ENCODE results near the gene PDE10A. TPM values are rescaled to one million over a fixed set of nuclear protein-coding genes. Genes with fewer than 3 reads are reported as not detected.

PDE10A gene
- total and polyA plus RNA-seq, 2 of the 8 experiments (the other 6 are each of a cell fraction or from before 2014, with no cell fraction given) = 1.1 to 2.4 TPM

GRCh38 chr6:165487347-165487746 lies 175.7 kb downstream of the PDE10A start:
- 83% methylated on average over 4 of the region's 4 CpGs; no CpG with 5 or more reads in 1 of the 2 experiments for WGBS, 2 experiments (ENCODE audit: extremely low coverage in 1 of 2, insufficient coverage in 1 of 2, insufficient read length in 1 of 2, insufficient replicate concordance in 2 of 2, low coverage in 1 of 2, low lambda C conversion rate in 2 of 2, missing lambda C conversion rate in 1 of 2)
- Histone ChIP-seq H2BK15ac (ENCODE audit: low read length) (no peak overlapping the region), H2BK12ac (ENCODE audit: low read depth, low read length) (no peak overlapping the region), H3K18ac (ENCODE audit: extremely low read depth, low read length) (no peak overlapping the region), H2BK20ac (ENCODE audit: low read length) (no peak overlapping the region), H3K4me2 (ENCODE audit: insufficient read depth in 1 of 2, low read depth in 2 of 2, low read length in 2 of 2) (no peak overlapping the region), H3K27me3 (replicated peaks in 1 of 4; ENCODE audit: control insufficient read depth in 3 of 4, extremely low read depth in 1 of 4, insufficient read depth in 3 of 4, low read length in 3 of 4) (no peaks in the 10 kb centered on the region), H2BK120ac (replicated peaks; ENCODE audit: low read depth, low read length) (no peak overlapping the region), H3K23ac (ENCODE audit: insufficient read length) (no peak overlapping the region), H3K14ac (ENCODE audit: insufficient read length) (no peak overlapping the region), H3K4me3 (ENCODE audit: extremely low read depth in 1 of 4, insufficient read depth in 2 of 4, low read depth in 3 of 4, low read length in 4 of 4) (no peak overlapping the region), H2AK5ac (ENCODE audit: low read depth, low read length) (no peak overlapping the region), H4K5ac (ENCODE audit: insufficient read length, low read depth, low read length) (no peak overlapping the region), H4K91ac (replicated peaks; ENCODE audit: insufficient read length, low read length) (no peak overlapping the region), H4K8ac (ENCODE audit: extremely low read depth, insufficient read depth, low read length) (no peak overlapping the region), H3K79me1 (ENCODE audit: low read depth, low read length) (no peaks in the 10 kb centered on the region), H3K79me2 (ENCODE audit: control insufficient read depth in 1 of 2, insufficient read depth in 2 of 2, low read length in 2 of 2) (no peaks in the 10 kb centered on the region), H3K9ac (replicated peaks in 1 of 4; ENCODE audit: extremely low read depth in 1 of 4, low read depth in 3 of 4, low read length in 3 of 4) (no peak overlapping the region), H2AFZ (ENCODE audit: low read length) (no peak overlapping the region), H3K4ac (replicated peaks; ENCODE audit: insufficient read length, low read depth, low read length) (no peak overlapping the region), H3K36me3 (ENCODE audit: control insufficient read depth in 2 of 4, insufficient read depth in 4 of 4, low read length in 3 of 4) (no peaks in the 10 kb centered on the region), H3K4me1 (replicated peaks in 1 of 4; ENCODE audit: control insufficient read depth in 3 of 4, insufficient read depth in 4 of 4, low read length in 3 of 4) (peaks cover 0 to 8% (median under 1%) of the 10 kb centered on the region in 4 experiments; a peak in 2 of 7 replicates), H2BK5ac (ENCODE audit: low read depth, low read length) (no peak overlapping the region), H3K23me2 (ENCODE audit: low read depth, low read length) (no peaks in the 10 kb centered on the region), H3K56ac (replicated peaks; ENCODE audit: insufficient read length, low read depth, low read length) (no peak overlapping the region), H3K9me3 (ENCODE audit: insufficient read depth in 2 of 2, low read depth in 1 of 2, low read length in 1 of 2) (no peaks in the 10 kb centered on the region), H3K27ac (ENCODE audit: low read depth, low read length) (no peak overlapping the region), H4K20me1 (replicated peaks in 1 of 2; ENCODE audit: control insufficient read depth in 1 of 2, insufficient read depth in 2 of 2, low read length in 2 of 2) (no peaks in the 10 kb centered on the region)
- FAIRE-seq (no peak), DNase-seq (ENCODE audit: low read depth in 1 of 2, low spot score in 2 of 2) (no peak)
- ChIA-PET CTCF (ENCODE audit: partially characterized antibody) (no interaction called here), POLR2A (ENCODE audit: partially characterized antibody) (no interaction called here)
- TF ChIP-seq EP300 (IDR thresholded peaks at IDR 0.05; ENCODE audit: borderline replicate concordance in 1 of 2, low read depth in 2 of 2, low read length in 2 of 2) (no peak), EZH2 (IDR thresholded peaks at IDR 0.05; ENCODE audit: low read depth, low read length, severe bottlenecking) (no peak), ZNF274 (IDR thresholded peaks at IDR 0.05; ENCODE audit: borderline replicate concordance, extremely low read depth, low read length) (no peak), SP4 (IDR thresholded peaks at IDR 0.05; ENCODE audit: low read length) (no peak), TAF7 (optimal IDR thresholded peaks at IDR 0.05; ENCODE audit: borderline replicate concordance, low read depth, low read length) (no peak), KDM1A (IDR thresholded peaks at IDR 0.05; ENCODE audit: borderline replicate concordance, low read length) (no peak), USF2 (IDR thresholded peaks at IDR 0.05; ENCODE audit: low read length) (no peak), SP1 (IDR thresholded peaks at IDR 0.05; ENCODE audit: low read depth, low read length) (no peak), YY1 (IDR thresholded peaks at IDR 0.05; ENCODE audit: low read depth, low read length) (no peak), SRF (IDR thresholded peaks at IDR 0.05; ENCODE audit: low read depth, low read length) (no peak), ASH2L (IDR thresholded peaks at IDR 0.05; ENCODE audit: low read length) (no peak)
